Measurements from ENCODE around the gene GRK1. TPM values are rescaled to one million over a fixed set of nuclear protein-coding genes. Genes with fewer than 3 reads are reported as not detected.

Gene GRK1
- total RNA-seq, 2 donors from 2014 or later = 0.10 TPM; not detected in 1

- H3K36me3 ChIP-seq = no peaks in the 10 kb centered on the region
- H3K4me3 ChIP-seq = no peak overlapping the region
- intact Hi-C loops (cut with DNase I) = no loop called here
- no peak for TF ChIP-seq CTCF (IDR thresholded peaks at IDR 0.05)
- no peak overlapping the region for H3K27ac ChIP-seq
- H3K4me1 ChIP-seq = no peaks in the 10 kb centered on the region
- no peak overlapping the region for H3K9ac ChIP-seq (ENCODE audit: low read depth in 2 of 2, low read length in 2 of 2)
- no peaks in the 10 kb centered on the region for H3K9me3 ChIP-seq
- H3K27me3 ChIP-seq = no peaks in the 10 kb centered on the region
- DNase-seq = no peak
These were observed 101.2 kb downstream of the GRK1 start for GRCh38 chr13:113768018-113768905.

- no peak for TF ChIP-seq CTCF (IDR thresholded peaks at IDR 0.05)
- no peaks in the 10 kb centered on the region for H3K27me3 ChIP-seq
- H3K9ac ChIP-seq (ENCODE audit: low read depth in 2 of 2, low read length in 2 of 2) = no peak overlapping the region
- no peaks in the 10 kb centered on the region for H3K4me1 ChIP-seq
- no peak overlapping the region for H3K4me3 ChIP-seq
- no peaks in the 10 kb centered on the region for H3K36me3 ChIP-seq
- intact Hi-C loops (cut with DNase I) = no loop called here
- H3K9me3 ChIP-seq = no peaks in the 10 kb centered on the region
- no peak for DNase-seq
- no peak overlapping the region for H3K27ac ChIP-seq
These were observed 102.1 kb downstream of the GRK1 start for GRCh38 chr13:113769106-113769505.

GRCh38 chr13:113769881-113770280, 102.9 kb downstream of the GRK1 start:
- Histone ChIP-seq H3K9ac (ENCODE audit: low read depth in 2 of 2, low read length in 2 of 2) (no peak overlapping the region), H3K36me3 (no peaks in the 10 kb centered on the region), H3K4me1 (no peaks in the 10 kb centered on the region), H3K4me3 (no peak overlapping the region), H3K9me3 (no peaks in the 10 kb centered on the region), H3K27me3 (no peaks in the 10 kb centered on the region), H3K27ac (no peak overlapping the region)
- no peak for TF ChIP-seq CTCF (IDR thresholded peaks at IDR 0.05)
- intact Hi-C loops (cut with DNase I) = no loop called here
- DNase-seq = no peak

- Histone ChIP-seq H3K27ac (no peak overlapping the region), H3K9me3 (no peaks in the 10 kb centered on the region)
- no peak for DNase-seq
These were observed 103.4 kb downstream of the GRK1 start for GRCh38 chr13:113770441-113770840.

GRCh38 chr13:113770937-113771336, 103.9 kb downstream of the GRK1 start:
- Histone ChIP-seq H3K4me3 (no peak overlapping the region), H3K9ac (ENCODE audit: low read depth in 2 of 2, low read length in 2 of 2) (no peak overlapping the region), H3K36me3 (no peaks in the 10 kb centered on the region), H3K27me3 (no peaks in the 10 kb centered on the region), H3K27ac (no peak overlapping the region), H3K9me3 (no peaks in the 10 kb centered on the region), H3K4me1 (no peaks in the 10 kb centered on the region)
- no peak for DNase-seq
- intact Hi-C loops (cut with DNase I) = no loop called here
- no peak for TF ChIP-seq CTCF (IDR thresholded peaks at IDR 0.05)

More at GRCh38 chr13:113770441-113770840, 103.4 kb downstream of the GRK1 start:
- no peaks in the 10 kb centered on the region for H3K36me3 ChIP-seq
- no peaks in the 10 kb centered on the region for H3K4me1 ChIP-seq
- no peak for TF ChIP-seq CTCF (IDR thresholded peaks at IDR 0.05)
- intact Hi-C loops (cut with DNase I) = no loop called here
- H3K9ac ChIP-seq (ENCODE audit: low read depth in 2 of 2, low read length in 2 of 2) = no peak overlapping the region
- H3K4me3 ChIP-seq = no peak overlapping the region
- no peaks in the 10 kb centered on the region for H3K27me3 ChIP-seq
